Measurements from ENCODE around the gene ANKRD16. TPM values are rescaled to one million over a fixed set of nuclear protein-coding genes. Genes with fewer than 3 reads are reported as not detected.

The ANKRD16 gene
- polyA plus RNA-seq, 1 donor from 2014 or later, result 14.2 TPM

GRCh38 chr10:5862360-5862961, 27.2 kb downstream of the ANKRD16 start:
- TF ChIP-seq EZH2 (IDR thresholded peaks at IDR 0.05; ENCODE audit: borderline replicate concordance, insufficient read depth, low read length, poor library complexity, severe bottlenecking), result no peak
- no peak for TF ChIP-seq EP300 (conservative IDR thresholded peaks at IDR 0.05; ENCODE audit: poor library complexity, severe bottlenecking)
- TF ChIP-seq MXI1 (conservative IDR thresholded peaks at IDR 0.05; ENCODE audit: poor library complexity, severe bottlenecking), result no peak
- TF ChIP-seq, protein P1, sequence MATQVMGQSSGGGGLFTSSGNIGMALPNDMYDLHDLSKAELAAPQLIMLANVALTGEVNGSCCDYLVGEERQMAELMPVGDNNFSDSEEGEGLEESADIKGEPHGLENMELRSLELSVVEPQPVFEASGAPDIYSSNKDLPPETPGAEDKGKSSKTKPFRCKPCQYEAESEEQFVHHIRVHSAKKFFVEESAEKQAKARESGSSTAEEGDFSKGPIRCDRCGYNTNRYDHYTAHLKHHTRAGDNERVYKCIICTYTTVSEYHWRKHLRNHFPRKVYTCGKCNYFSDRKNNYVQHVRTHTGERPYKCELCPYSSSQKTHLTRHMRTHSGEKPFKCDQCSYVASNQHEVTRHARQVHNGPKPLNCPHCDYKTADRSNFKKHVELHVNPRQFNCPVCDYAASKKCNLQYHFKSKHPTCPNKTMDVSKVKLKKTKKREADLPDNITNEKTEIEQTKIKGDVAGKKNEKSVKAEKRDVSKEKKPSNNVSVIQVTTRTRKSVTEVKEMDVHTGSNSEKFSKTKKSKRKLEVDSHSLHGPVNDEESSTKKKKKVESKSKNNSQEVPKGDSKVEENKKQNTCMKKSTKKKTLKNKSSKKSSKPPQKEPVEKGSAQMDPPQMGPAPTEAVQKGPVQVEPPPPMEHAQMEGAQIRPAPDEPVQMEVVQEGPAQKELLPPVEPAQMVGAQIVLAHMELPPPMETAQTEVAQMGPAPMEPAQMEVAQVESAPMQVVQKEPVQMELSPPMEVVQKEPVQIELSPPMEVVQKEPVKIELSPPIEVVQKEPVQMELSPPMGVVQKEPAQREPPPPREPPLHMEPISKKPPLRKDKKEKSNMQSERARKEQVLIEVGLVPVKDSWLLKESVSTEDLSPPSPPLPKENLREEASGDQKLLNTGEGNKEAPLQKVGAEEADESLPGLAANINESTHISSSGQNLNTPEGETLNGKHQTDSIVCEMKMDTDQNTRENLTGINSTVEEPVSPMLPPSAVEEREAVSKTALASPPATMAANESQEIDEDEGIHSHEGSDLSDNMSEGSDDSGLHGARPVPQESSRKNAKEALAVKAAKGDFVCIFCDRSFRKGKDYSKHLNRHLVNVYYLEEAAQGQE (IDR thresholded peaks at IDR 0.05; ENCODE audit: borderline replicate concordance), result no peak
- no peak for TF ChIP-seq RAD21 (conservative IDR thresholded peaks at IDR 0.05)
- TF ChIP-seq, protein P2, sequence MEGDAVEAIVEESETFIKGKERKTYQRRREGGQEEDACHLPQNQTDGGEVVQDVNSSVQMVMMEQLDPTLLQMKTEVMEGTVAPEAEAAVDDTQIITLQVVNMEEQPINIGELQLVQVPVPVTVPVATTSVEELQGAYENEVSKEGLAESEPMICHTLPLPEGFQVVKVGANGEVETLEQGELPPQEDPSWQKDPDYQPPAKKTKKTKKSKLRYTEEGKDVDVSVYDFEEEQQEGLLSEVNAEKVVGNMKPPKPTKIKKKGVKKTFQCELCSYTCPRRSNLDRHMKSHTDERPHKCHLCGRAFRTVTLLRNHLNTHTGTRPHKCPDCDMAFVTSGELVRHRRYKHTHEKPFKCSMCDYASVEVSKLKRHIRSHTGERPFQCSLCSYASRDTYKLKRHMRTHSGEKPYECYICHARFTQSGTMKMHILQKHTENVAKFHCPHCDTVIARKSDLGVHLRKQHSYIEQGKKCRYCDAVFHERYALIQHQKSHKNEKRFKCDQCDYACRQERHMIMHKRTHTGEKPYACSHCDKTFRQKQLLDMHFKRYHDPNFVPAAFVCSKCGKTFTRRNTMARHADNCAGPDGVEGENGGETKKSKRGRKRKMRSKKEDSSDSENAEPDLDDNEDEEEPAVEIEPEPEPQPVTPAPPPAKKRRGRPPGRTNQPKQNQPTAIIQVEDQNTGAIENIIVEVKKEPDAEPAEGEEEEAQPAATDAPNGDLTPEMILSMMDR (IDR thresholded peaks at IDR 0.05; ENCODE audit: poor library complexity, severe bottlenecking), result no peak
- TF ChIP-seq POLR2AphosphoS5 (IDR thresholded peaks at IDR 0.05), result no peak
- TF ChIP-seq SMC3 (conservative IDR thresholded peaks at IDR 0.05; ENCODE audit: poor library complexity), result no peak
- TF ChIP-seq TAF1 (IDR thresholded peaks at IDR 0.05; ENCODE audit: low read depth), result no peak

DNA sequence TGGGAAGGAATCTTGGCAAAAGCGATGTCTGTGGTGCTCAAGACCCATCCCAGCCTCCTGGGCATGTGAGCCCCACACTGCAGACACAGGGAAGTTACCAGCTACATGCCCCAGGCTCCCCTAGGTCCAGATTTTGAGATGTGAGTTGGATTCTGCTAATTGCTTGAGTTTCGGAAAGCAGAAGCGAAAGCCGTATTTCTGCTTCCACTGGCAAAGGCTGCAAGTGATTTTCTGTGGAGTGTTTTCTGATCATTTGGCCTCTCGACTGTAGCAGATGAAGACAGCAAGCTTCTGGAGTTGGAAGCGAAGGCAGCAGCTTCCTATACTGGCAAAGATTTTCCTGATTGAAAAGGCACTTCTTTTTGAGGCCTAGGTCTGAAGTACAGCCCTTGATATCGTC, 29.6 kb downstream of the ANKRD16 start:
- no peaks in the 10 kb centered on the region for H3K27me3 ChIP-seq (ENCODE audit: insufficient read depth, low read depth, low read length)
- H2AFZ ChIP-seq (ENCODE audit: low read depth, low read length), result no peak overlapping the region
- no peak overlapping the region for H3K4me2 ChIP-seq (ENCODE audit: low read length)
- no peaks in the 10 kb centered on the region for H3K9me3 ChIP-seq (ENCODE audit: low read length)
- H3K4me3 ChIP-seq (ENCODE audit: low read length), result no peak overlapping the region
- no peak for TF ChIP-seq TAF1 (IDR thresholded peaks at IDR 0.05; ENCODE audit: low read depth)
- TF ChIP-seq RAD21 (conservative IDR thresholded peaks at IDR 0.05), result no peak
- no peak for TF ChIP-seq MXI1 (conservative IDR thresholded peaks at IDR 0.05; ENCODE audit: poor library complexity, severe bottlenecking)
- TF ChIP-seq, protein P2 (IDR thresholded peaks at IDR 0.05; ENCODE audit: poor library complexity, severe bottlenecking), result no peak
- TF ChIP-seq SMC3 (conservative IDR thresholded peaks at IDR 0.05; ENCODE audit: poor library complexity), result no peak
- no peak for TF ChIP-seq EZH2 (IDR thresholded peaks at IDR 0.05; ENCODE audit: borderline replicate concordance, insufficient read depth, low read length, poor library complexity, severe bottlenecking)
- no peak overlapping the region for H3K27ac ChIP-seq (ENCODE audit: low read length)
- H4K20me1 ChIP-seq (ENCODE audit: insufficient read depth), result no peaks in the 10 kb centered on the region
- H3K79me2 ChIP-seq (replicated peaks; ENCODE audit: insufficient read depth, low read length), result no peaks in the 10 kb centered on the region
- H3F3A ChIP-seq (ENCODE audit: insufficient read depth, low read length, poor library complexity, severe bottlenecking), result no peaks in the 10 kb centered on the region
- no peaks in the 10 kb centered on the region for H3K9me2 ChIP-seq (ENCODE audit: insufficient read depth, low read length)
- H3K36me3 ChIP-seq (ENCODE audit: insufficient read depth, low read length), result no peaks in the 10 kb centered on the region
- H3K9ac ChIP-seq (ENCODE audit: low read length), result no peak overlapping the region

More at GRCh38 chr10:5862360-5862961, 27.2 kb downstream of the ANKRD16 start:
- no peaks in the 10 kb centered on the region for H4K20me1 ChIP-seq (ENCODE audit: insufficient read depth)
- no peak overlapping the region for H3K9ac ChIP-seq (ENCODE audit: low read length)
- H3K4me2 ChIP-seq (ENCODE audit: low read length), result no peak overlapping the region
- H3K79me2 ChIP-seq (replicated peaks; ENCODE audit: insufficient read depth, low read length), result no peaks in the 10 kb centered on the region
- H3K9me2 ChIP-seq (ENCODE audit: insufficient read depth, low read length), result no peaks in the 10 kb centered on the region
- H3K27ac ChIP-seq (ENCODE audit: low read length), result no peak overlapping the region
- H3K4me3 ChIP-seq (ENCODE audit: low read length), result no peak overlapping the region
- H2AFZ ChIP-seq (ENCODE audit: low read depth, low read length), result no peak overlapping the region
- H3K36me3 ChIP-seq (ENCODE audit: insufficient read depth, low read length), result no peaks in the 10 kb centered on the region
- H3F3A ChIP-seq (ENCODE audit: insufficient read depth, low read length, poor library complexity, severe bottlenecking), result no peaks in the 10 kb centered on the region
- H3K9me3 ChIP-seq (ENCODE audit: low read length), result no peaks in the 10 kb centered on the region
- no peaks in the 10 kb centered on the region for H3K27me3 ChIP-seq (ENCODE audit: insufficient read depth, low read depth, low read length)
